ENCODE results near the gene EPHB1. TPM values are rescaled to one million over a fixed set of nuclear protein-coding genes. Genes with fewer than 3 reads are reported as not detected.

The EPHB1 gene
- total RNA-seq, 1 experiment from 2014 or later: 0.86 TPM

DNA sequence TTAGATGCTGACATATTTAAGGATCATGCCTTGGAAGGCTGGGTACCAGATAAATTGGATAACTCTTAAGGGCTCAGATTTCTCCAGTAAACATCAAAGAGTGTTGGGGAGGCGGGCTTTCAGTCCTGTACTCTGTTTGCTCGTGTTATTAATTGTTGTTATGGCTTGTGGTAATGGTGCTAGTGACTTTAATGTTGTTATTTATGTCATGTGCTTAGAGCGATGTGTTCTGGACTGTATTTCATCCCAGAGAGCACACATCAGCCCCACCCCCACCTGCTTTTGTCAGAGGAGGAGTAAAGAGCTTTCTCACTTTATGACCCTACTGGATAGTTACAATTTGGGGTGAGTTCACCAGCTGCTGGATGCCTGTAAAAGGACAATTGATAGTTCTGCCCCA is 386.3 kb downstream of the EPHB1 start:
- Histone ChIP-seq H3K79me2 (ENCODE audit: insufficient read depth, low read length) (no peaks in the 10 kb centered on the region), H3K9ac (ENCODE audit: low read length) (no peak overlapping the region), H3K4me1 (ENCODE audit: control insufficient read depth in 1 of 2, insufficient read depth in 2 of 2, low read length in 2 of 2) (no peaks in the 10 kb centered on the region), H3K4me2 (ENCODE audit: low read length) (no peak overlapping the region), H3K9me2 (ENCODE audit: insufficient read depth) (no peaks in the 10 kb centered on the region), H3K36me3 (ENCODE audit: control insufficient read depth in 1 of 2, insufficient read depth in 2 of 2, low read length in 2 of 2) (no peaks in the 10 kb centered on the region), H3K27ac (ENCODE audit: low read depth, low read length) (no peak overlapping the region), H3K27me3 (ENCODE audit: insufficient read depth, low read length) (peaks cover 2% of the 10 kb centered on the region), H3K9me3 (ENCODE audit: control insufficient read depth in 1 of 2, insufficient read depth in 1 of 2, low read depth in 1 of 2, low read length in 2 of 2) (no peaks in the 10 kb centered on the region), H2AFZ (ENCODE audit: low read depth, low read length, poor library complexity, severe bottlenecking) (no peak overlapping the region), H3K4me3 (replicated peaks in 1 of 2; ENCODE audit: low read depth in 1 of 2, low read length in 2 of 2) (no peak overlapping the region), H4K20me1 (ENCODE audit: insufficient read depth) (no peaks in the 10 kb centered on the region)
- BruUV-seq (replicated peaks): no TSS peak
- DNase-seq (ENCODE audit: low read depth, low spot score) (no peak), ATAC-seq (no peak)
- POLR2A ChIA-PET: no interaction called here
- RAD21 ChIA-PET (ENCODE audit: low non-redundant PET in 1 of 2, low total read pairs in 2 of 2, uncharacterized antibody in 2 of 2, unreplicated experiment in 2 of 2): no interaction called here
- TF ChIP-seq EGR1 (IDR thresholded peaks at IDR 0.05; ENCODE audit: low read depth) (no peak), SP1 (IDR thresholded peaks at IDR 0.05; ENCODE audit: low read depth) (no peak), CEBPB (IDR thresholded peaks at IDR 0.05; ENCODE audit: low read depth) (no peak), ELF1 (IDR thresholded peaks at IDR 0.05; ENCODE audit: borderline replicate concordance, low read depth) (no peak), JUND (IDR thresholded peaks at IDR 0.05) (no peak), YY1 (IDR thresholded peaks at IDR 0.05; ENCODE audit: extremely low read depth, insufficient replicate concordance, low read depth, low read length) (no peak), EZH2 (IDR thresholded peaks at IDR 0.05) (no peak), EZH2phosphoT487 (IDR thresholded peaks at IDR 0.05; ENCODE audit: borderline replicate concordance) (no peak), POLR2A (IDR thresholded peaks at IDR 0.05; ENCODE audit: borderline replicate concordance, extremely low read depth, insufficient read depth, insufficient read length) (no peak), TCF7L2 (IDR thresholded peaks at IDR 0.05; ENCODE audit: borderline replicate concordance, extremely low read depth, insufficient read depth, insufficient read length) (no peak), FOSL1 (IDR thresholded peaks at IDR 0.05; ENCODE audit: low read depth) (no peak), ZFX (IDR thresholded peaks at IDR 0.05) (no peak)
- TF ChIP-seq, protein P1, sequence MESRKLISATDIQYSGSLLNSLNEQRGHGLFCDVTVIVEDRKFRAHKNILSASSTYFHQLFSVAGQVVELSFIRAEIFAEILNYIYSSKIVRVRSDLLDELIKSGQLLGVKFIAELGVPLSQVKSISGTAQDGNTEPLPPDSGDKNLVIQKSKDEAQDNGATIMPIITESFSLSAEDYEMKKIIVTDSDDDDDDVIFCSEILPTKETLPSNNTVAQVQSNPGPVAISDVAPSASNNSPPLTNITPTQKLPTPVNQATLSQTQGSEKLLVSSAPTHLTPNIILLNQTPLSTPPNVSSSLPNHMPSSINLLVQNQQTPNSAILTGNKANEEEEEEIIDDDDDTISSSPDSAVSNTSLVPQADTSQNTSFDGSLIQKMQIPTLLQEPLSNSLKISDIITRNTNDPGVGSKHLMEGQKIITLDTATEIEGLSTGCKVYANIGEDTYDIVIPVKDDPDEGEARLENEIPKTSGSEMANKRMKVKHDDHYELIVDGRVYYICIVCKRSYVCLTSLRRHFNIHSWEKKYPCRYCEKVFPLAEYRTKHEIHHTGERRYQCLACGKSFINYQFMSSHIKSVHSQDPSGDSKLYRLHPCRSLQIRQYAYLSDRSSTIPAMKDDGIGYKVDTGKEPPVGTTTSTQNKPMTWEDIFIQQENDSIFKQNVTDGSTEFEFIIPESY (IDR thresholded peaks at IDR 0.05; ENCODE audit: extremely low read depth, insufficient replicate concordance, low read length): no peak
- TF ChIP-seq, protein P2, sequence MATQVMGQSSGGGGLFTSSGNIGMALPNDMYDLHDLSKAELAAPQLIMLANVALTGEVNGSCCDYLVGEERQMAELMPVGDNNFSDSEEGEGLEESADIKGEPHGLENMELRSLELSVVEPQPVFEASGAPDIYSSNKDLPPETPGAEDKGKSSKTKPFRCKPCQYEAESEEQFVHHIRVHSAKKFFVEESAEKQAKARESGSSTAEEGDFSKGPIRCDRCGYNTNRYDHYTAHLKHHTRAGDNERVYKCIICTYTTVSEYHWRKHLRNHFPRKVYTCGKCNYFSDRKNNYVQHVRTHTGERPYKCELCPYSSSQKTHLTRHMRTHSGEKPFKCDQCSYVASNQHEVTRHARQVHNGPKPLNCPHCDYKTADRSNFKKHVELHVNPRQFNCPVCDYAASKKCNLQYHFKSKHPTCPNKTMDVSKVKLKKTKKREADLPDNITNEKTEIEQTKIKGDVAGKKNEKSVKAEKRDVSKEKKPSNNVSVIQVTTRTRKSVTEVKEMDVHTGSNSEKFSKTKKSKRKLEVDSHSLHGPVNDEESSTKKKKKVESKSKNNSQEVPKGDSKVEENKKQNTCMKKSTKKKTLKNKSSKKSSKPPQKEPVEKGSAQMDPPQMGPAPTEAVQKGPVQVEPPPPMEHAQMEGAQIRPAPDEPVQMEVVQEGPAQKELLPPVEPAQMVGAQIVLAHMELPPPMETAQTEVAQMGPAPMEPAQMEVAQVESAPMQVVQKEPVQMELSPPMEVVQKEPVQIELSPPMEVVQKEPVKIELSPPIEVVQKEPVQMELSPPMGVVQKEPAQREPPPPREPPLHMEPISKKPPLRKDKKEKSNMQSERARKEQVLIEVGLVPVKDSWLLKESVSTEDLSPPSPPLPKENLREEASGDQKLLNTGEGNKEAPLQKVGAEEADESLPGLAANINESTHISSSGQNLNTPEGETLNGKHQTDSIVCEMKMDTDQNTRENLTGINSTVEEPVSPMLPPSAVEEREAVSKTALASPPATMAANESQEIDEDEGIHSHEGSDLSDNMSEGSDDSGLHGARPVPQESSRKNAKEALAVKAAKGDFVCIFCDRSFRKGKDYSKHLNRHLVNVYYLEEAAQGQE (IDR thresholded peaks at IDR 0.05; ENCODE audit: low read depth): no peak
- TF ChIP-seq, protein P3, sequence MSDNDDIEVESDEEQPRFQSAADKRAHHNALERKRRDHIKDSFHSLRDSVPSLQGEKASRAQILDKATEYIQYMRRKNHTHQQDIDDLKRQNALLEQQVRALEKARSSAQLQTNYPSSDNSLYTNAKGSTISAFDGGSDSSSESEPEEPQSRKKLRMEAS (IDR thresholded peaks at IDR 0.05): no peak
- TF ChIP-seq, protein P4, sequence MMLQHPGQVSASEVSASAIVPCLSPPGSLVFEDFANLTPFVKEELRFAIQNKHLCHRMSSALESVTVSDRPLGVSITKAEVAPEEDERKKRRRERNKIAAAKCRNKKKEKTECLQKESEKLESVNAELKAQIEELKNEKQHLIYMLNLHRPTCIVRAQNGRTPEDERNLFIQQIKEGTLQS (IDR thresholded peaks at IDR 0.05): no peak
- intact Hi-C loops (cut with micrococcal nuclease): no loop called here
- CTCF ChIA-PET: no interaction called here

All from HCT116 (cell line).